MCF 10A (cell line): ENCODE data around the gene DDAH2. TPM values are rescaled to one million over a fixed set of nuclear protein-coding genes. Genes with fewer than 3 reads are reported as not detected.

Experiments
- BruUV-seq: library from RNA; stranded (reverse); fragments of 400-500 nt; replicated peaks from 2 replicates; lab custom pipeline; 2021; lab: Mats Ljungman, UMichigan
- CTCF ChIA-PET: fragments of 300-600 bp; sonication (Branson Sonifier 250); formaldehyde crosslinking; extraction: SDS; loops from one replicate; lab custom pipeline; 2021; ENCODE audit warnings: antibody characterized with exemption, inconsistent platforms; lab: Yijun Ruan, JAX
- POLR2A ChIA-PET: fragments of 300-600, 350-650 bp; sonication (Branson Sonifier 250); formaldehyde crosslinking; extraction: SDS; loops from one replicate; lab custom pipeline; 2020; ENCODE audit warnings: antibody characterized with exemption, inconsistent platforms; lab: Yijun Ruan, JAX
- DNase-seq: peaks from one replicate; pipeline ENCODE4 v3.0.0-alpha.2; 2018; ENCODE audit not compliant: unreplicated experiment
- H3K27ac Mint-ChIP-seq: one replicate; pipeline ENCODE4 v1.8.0; 2022; ENCODE audit warnings: mild to moderate bottlenecking, low read depth, mixed read lengths; ENCODE audit not compliant: unreplicated experiment
- H3K27me3 Mint-ChIP-seq: one replicate; pipeline ENCODE4 v1.8.0; 2022; ENCODE audit warnings: mixed read lengths; ENCODE audit not compliant: insufficient read depth, unreplicated experiment
- H3K36me3 Mint-ChIP-seq: one replicate; pipeline ENCODE4 v1.8.0; 2022; ENCODE audit warnings: mild to moderate bottlenecking, moderate library complexity, mixed read lengths; ENCODE audit not compliant: insufficient read depth, unreplicated experiment
- H3K4me1 Mint-ChIP-seq: one replicate; pipeline ENCODE4 v1.8.0; 2022; ENCODE audit warnings: mixed read lengths; ENCODE audit not compliant: insufficient read depth, unreplicated experiment
- H3K4me3 Mint-ChIP-seq: one replicate; pipeline ENCODE4 v1.8.0; 2022; ENCODE audit warnings: mild to moderate bottlenecking, moderate library complexity, mixed read lengths; ENCODE audit not compliant: unreplicated experiment
- H3K9me3 Mint-ChIP-seq: one replicate; pipeline ENCODE4 v1.8.0; 2022; ENCODE audit warnings: mixed read lengths; ENCODE audit not compliant: unreplicated experiment
- CTCF ChIP-seq: fragments of 200-600 bp; IDR thresholded peaks from one replicate; pipeline ENCODE4 v1.8.0; 2022; ENCODE audit warnings: antibody characterized with exemption, mild to moderate bottlenecking; ENCODE audit not compliant: unreplicated experiment
- intact Hi-C: fragments of 100-400 bp; cut with micrococcal nuclease; formaldehyde crosslinking; loops from 2 replicates; pipeline ENCODE4 v1.14.1; 2022
- total RNA-seq: library from RNA; stranded (reverse); gene quantifications from 2 replicates; pipeline ENCODE4 v1.2.3, GENCODE V29; 2022

The DDAH2 gene
- total RNA-seq, 1 experiment from 2014 or later: 8.5 TPM

DNA sequence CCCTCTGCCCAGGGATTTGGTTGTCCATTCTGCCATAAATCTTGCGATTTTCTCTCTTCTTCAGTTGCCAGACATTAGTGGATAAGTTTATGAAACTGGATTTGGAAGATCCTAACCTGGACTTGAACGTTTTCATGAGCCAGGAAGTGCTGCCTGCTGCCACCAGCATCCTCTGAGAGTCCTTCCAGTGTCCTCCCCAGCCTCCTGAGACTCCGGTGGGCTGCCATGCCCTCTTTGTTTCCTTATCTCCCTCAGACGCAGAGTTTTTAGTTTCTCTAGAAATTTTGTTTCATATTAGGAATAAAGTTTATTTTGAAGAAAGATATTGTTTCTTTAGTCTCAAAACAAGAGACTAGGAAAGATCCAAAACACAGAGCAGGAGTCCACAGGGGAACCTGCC, 33.3 kb upstream of the DDAH2 start, which contains the start of gene SAPCD1:
TSS of gene SAPCD1 (plus strand) at position 301 of the 400 bp plus-strand sequence. CDS start 399 bp downstream, outside the sequence.
- Mint-ChIP-seq H3K9me3 (no peaks in the 10 kb centered on the region), H3K4me1 (no peaks in the 10 kb centered on the region), H3K27ac (no peak within 1 kb of the TSS), H3K36me3 (no peaks in the 10 kb centered on the region), H3K4me3 (no peak within 1 kb of the TSS), H3K27me3 (no peaks in the 10 kb centered on the region)
- TF ChIP-seq CTCF: no peak
- no TSS peak for BruUV-seq
- no peak for DNase-seq
- ChIA-PET CTCF (no interaction called here), POLR2A (no interaction called here)
- intact Hi-C loops: no loop called here

DNA sequence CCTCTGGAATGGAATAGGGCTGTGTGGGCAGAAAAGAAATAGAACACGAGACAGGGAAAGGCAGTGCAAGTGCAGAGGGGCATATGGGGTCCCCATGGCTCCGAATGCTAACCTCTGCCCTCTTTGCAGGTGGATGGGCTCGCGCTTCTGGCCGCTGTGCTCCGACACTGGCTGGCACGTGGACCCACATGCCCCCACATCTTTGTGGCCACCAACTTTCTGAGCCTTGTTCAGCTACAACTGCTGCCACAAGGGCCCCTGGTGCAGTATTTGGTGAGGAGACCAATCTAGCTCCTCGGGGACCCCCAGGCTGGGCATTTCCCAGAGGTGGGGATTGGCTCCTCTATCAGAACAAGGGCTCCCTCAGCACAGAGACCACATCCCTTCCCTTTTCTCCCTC, 32.2 kb upstream of the DDAH2 start:
- H3K9me3 Mint-ChIP-seq: no peaks in the 10 kb centered on the region
- no peak overlapping the region for H3K27ac Mint-ChIP-seq
- H3K4me1 Mint-ChIP-seq: no peaks in the 10 kb centered on the region
- H3K4me3 Mint-ChIP-seq: no peak overlapping the region
- intact Hi-C loops: no loop called here
- ChIA-PET POLR2A (no interaction called here), CTCF (no interaction called here)
- no TSS peak for BruUV-seq
- peaks cover 4% of the 10 kb centered on the region for H3K36me3 Mint-ChIP-seq
- no peak for TF ChIP-seq CTCF
- no peaks in the 10 kb centered on the region for H3K27me3 Mint-ChIP-seq
- DNase-seq: no peak

DNA sequence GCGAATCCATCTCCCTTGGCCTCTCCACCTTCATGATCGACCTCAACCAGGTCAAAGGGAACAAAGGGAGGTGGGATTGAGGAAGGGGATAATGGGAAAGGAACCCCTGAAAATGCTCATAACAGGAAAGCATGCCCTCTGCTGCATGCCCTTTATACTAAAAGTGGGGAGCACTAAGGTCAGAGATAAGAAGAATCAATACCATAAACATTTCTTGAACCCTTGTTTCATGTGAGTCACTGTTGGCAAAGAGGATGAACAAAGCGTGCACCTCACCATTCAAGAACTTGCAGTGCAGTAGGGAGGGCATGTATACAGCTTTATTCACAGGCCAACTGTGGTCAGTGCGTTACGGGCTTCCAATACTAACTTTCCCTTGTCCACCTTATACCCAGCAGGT, 31.7 kb upstream of the DDAH2 start:
- POLR2A ChIA-PET: no interaction called here
- intact Hi-C loops: no loop called here
- H3K27ac Mint-ChIP-seq: no peak overlapping the region
- H3K4me1 Mint-ChIP-seq: no peaks in the 10 kb centered on the region
- BruUV-seq: no TSS peak
- TF ChIP-seq CTCF: no peak
- H3K4me3 Mint-ChIP-seq: no peak overlapping the region
- no peaks in the 10 kb centered on the region for H3K9me3 Mint-ChIP-seq
- CTCF ChIA-PET: no interaction called here
- peaks cover 4% of the 10 kb centered on the region for H3K36me3 Mint-ChIP-seq
- no peaks in the 10 kb centered on the region for H3K27me3 Mint-ChIP-seq
- DNase-seq: no peak

- Mint-ChIP-seq H3K9me3 (no peaks in the 10 kb centered on the region), H3K27ac (no peak overlapping the region), H3K4me3 (no peak overlapping the region), H3K27me3 (no peaks in the 10 kb centered on the region), H3K36me3 (peaks cover 4% of the 10 kb centered on the region), H3K4me1 (no peaks in the 10 kb centered on the region)
- POLR2A ChIA-PET: interaction anchor here (0.5 to 1.7 kb wide), 5 partner anchors 15 to 1611 kb away, joined by 3 to 4 read pairs (median 4); no protein-coding TSS in a partner anchor
- no TSS peak for BruUV-seq
- intact Hi-C loops: no loop called here
- CTCF ChIA-PET: interaction anchor here (3.0 kb wide), 1 partner anchor 11 kb away, joined by 15 read pairs; no protein-coding TSS in a partner anchor
- no peak for TF ChIP-seq CTCF
- DNase-seq: no peak
These were observed 29.2 kb upstream of the DDAH2 start for GRCh38 chr6:31758281-31758680.
